B cell (primary cell): Measurements from ENCODE around the gene ZSWIM7. TPM values are rescaled to one million over a fixed set of nuclear protein-coding genes. Genes with fewer than 3 reads are reported as not detected.

ENCODE experiments used
- ATAC-seq: fragments of 200-7000 bp; cut with Tn5 transposase; one replicate; pipeline ENCODE4 v1.10.0; 2021; ENCODE audit warnings: low read depth, mild to moderate bottlenecking, moderate number of reproducible peaks, moderate library complexity
- CTCF ChIA-PET: fragments of 350-600 bp; sonication (Branson Sonifier 250); formaldehyde crosslinking; loops from one replicate; lab custom pipeline; 2021; ENCODE audit warnings: antibody characterized with exemption, inconsistent platforms; lab: Charles Lee
- POLR2A ChIA-PET: fragments of 350-600 bp; sonication (Branson Sonifier 250); formaldehyde crosslinking; loops from one replicate; lab custom pipeline; 2021; ENCODE audit warnings: antibody characterized with exemption; lab: Charles Lee
- DNase-seq: peaks from one replicate; pipeline ENCODE4 v3.0.0; 2013
- H2AFZ ChIP-seq: 2 replicates; pipeline ENCODE4 v1.6.1; 2012; ENCODE audit warnings: mild to moderate bottlenecking, low read depth, low read length; ENCODE audit not compliant: insufficient read depth, poor library complexity, severe bottlenecking
- H3K27ac ChIP-seq, 2 donors: 1 replicate in 1 of 2; 2 replicates in 1 of 2; pipeline ENCODE4 v1.5.1; 2012 to 2013; ENCODE audit warnings: low read length in 2 of 2, mild to moderate bottlenecking in 2 of 2, moderate library complexity in 1 of 2
- H3K27me3 ChIP-seq, 4 experiments: fragments of 200-600 bp in 1 of 4; sonication (generic) in 1 of 4; replicated peaks in 1 of 4; 1 replicate in 2 of 4; 2 replicates in 2 of 4; pipeline versions ENCODE4 v1.6.1 to v1.7.0; 2013 to 2016; ENCODE audit warnings: low read length in 3 of 4, mild to moderate bottlenecking in 2 of 4, mixed read lengths in 1 of 4, moderate library complexity in 1 of 4; ENCODE audit not compliant: insufficient read depth in 4 of 4, control insufficient read depth in 3 of 4; ENCODE audit errors: control extremely low read depth in 1 of 4
- H3K36me3 ChIP-seq, 2 experiments: replicated peaks in 1 of 2; 1 replicate in 1 of 2; 2 replicates in 1 of 2; pipeline versions ENCODE4 v1.6.1 to v1.7.1; 2013; ENCODE audit warnings: low read length in 1 of 2; ENCODE audit not compliant: insufficient read depth in 2 of 2, control insufficient read depth in 1 of 2; ENCODE audit errors: control extremely low read depth in 1 of 2, extremely low read depth in 1 of 2
- H3K4me1 ChIP-seq, 2 donors: fragments of 200-600 bp in 1 of 2; sonication (generic) in 1 of 2; 1 replicate in 1 of 2; 2 replicates in 1 of 2; pipeline versions ENCODE4 v1.5.1 to v1.6.1; 2013 to 2017; ENCODE audit warnings: low read length in 2 of 2; ENCODE audit not compliant: control insufficient read depth in 2 of 2, insufficient read depth in 2 of 2
- H3K4me2 ChIP-seq: replicated peaks from 2 replicates; pipeline ENCODE3; 2012; ENCODE audit warnings: mild to moderate bottlenecking, low read depth, low read length; ENCODE audit not compliant: poor library complexity, severe bottlenecking
- H3K4me3 ChIP-seq, 5 experiments: fragments of 200-600 bp in 1 of 5; sonication (generic) in 1 of 5; 1 replicate in 3 of 5; 2 replicates in 2 of 5; pipeline versions ENCODE4 v1.5.1 to v1.7.0; 2011 to 2016; ENCODE audit warnings: low read length in 4 of 5, mild to moderate bottlenecking in 4 of 5, low read depth in 2 of 5, control low read depth in 1 of 5, moderate library complexity in 1 of 5; ENCODE audit not compliant: insufficient read depth in 1 of 5; ENCODE audit errors: control extremely low read depth in 1 of 5, extremely low read depth in 1 of 5
- H3K79me2 ChIP-seq: fragments of 200-600 bp; sonication (generic); one replicate; pipeline ENCODE4 v1.6.0; 2016; ENCODE audit warnings: low read length; ENCODE audit not compliant: control insufficient read depth, insufficient read depth
- H3K9ac ChIP-seq: fragments of 200-600 bp; sonication (generic); 2 replicates; pipeline ENCODE4 v1.6.1; 2017; ENCODE audit warnings: mild to moderate bottlenecking, low read length, moderate library complexity
- H3K9me3 ChIP-seq, 3 donors: one replicate each; pipeline versions ENCODE4 v1.6.1 to v1.7.1; 2013; ENCODE audit warnings: low read length in 2 of 3; ENCODE audit not compliant: control insufficient read depth in 2 of 3, insufficient read depth in 1 of 3; ENCODE audit errors: control extremely low read depth in 1 of 3
- H4K20me1 ChIP-seq: 2 replicates; pipeline ENCODE4 v1.6.0; 2012; ENCODE audit warnings: mild to moderate bottlenecking, low read length; ENCODE audit not compliant: insufficient read depth, control insufficient read depth, poor library complexity, severe bottlenecking
- H3K27ac Mint-ChIP-seq: one replicate; pipeline ENCODE4 v1.8.0; 2021; ENCODE audit warnings: mixed read lengths
- H3K27me3 Mint-ChIP-seq: one replicate; pipeline ENCODE4 v1.8.0; 2021; ENCODE audit warnings: mixed read lengths
- H3K4me1 Mint-ChIP-seq: one replicate; pipeline ENCODE4 v1.8.0; 2021; ENCODE audit warnings: mixed read lengths
- H3K4me3 Mint-ChIP-seq: one replicate; pipeline ENCODE4 v1.8.0; 2021; ENCODE audit warnings: mixed read lengths
- H3K9me3 Mint-ChIP-seq: one replicate; pipeline ENCODE4 v1.8.0; 2022; ENCODE audit warnings: mixed read lengths; ENCODE audit not compliant: insufficient read depth
- CTCF ChIP-seq: fragments of 200-600 bp; IDR thresholded peaks from one replicate; pipeline ENCODE4 v1.8.0; 2022; ENCODE audit warnings: antibody characterized with exemption, mild to moderate bottlenecking
- EZH2 ChIP-seq: IDR thresholded peaks from 2 replicates; pipeline ENCODE4 v1.6.1; 2012; ENCODE audit warnings: borderline replicate concordance, low read depth, mild to moderate bottlenecking, moderate library complexity, low read length; ENCODE audit not compliant: insufficient read depth, poor library complexity, severe bottlenecking
- WGBS: methylation state at CpG from one replicate; pipeline ENCODE4 v1.1.5; 2013; ENCODE audit warnings: missing lambda C conversion rate; ENCODE audit not compliant: insufficient coverage; 5-methylcytosine and 5-hydroxymethylcytosine counted together
- intact Hi-C: fragments of 100-400 bp; cut with micrococcal nuclease; formaldehyde crosslinking; loops from one replicate; pipeline ENCODE4 v1.10.0; 2022
- polyA plus RNA-seq: library from polyadenylated mRNA; depleted of rRNA; stranded (reverse); fragments of >200 nt; gene quantifications from 2 replicates; pipeline ENCODE4 v1.2.3, GENCODE V29; 2012
- total RNA-seq, 2 donors: library from RNA; stranded (reverse); fragments of 120-200 nt in 1 of 2; gene quantifications; 1 replicate in 1 of 2; 2 replicates in 1 of 2; pipeline versions ENCODE4 v1.2.3 to v1.2.4, GENCODE V29; 2013 to 2022

The ZSWIM7 gene
- total and polyA plus RNA-seq, 2 donors (not counting 1 experiment from before 2014, with no cell fraction given) = 25.1 to 39.3 TPM

GRCh38 chr17:15967706-15968399 is 31.7 kb downstream of the ZSWIM7 start:
- Histone ChIP-seq H3K27me3 (peaks cover 0 to 28% (median 2%) of the 10 kb centered on the region in 4 experiments), H3K4me3 (no peak overlapping the region), H3K4me1 (peaks cover 0 to 10% of the 10 kb centered on the region in 2 donors), H4K20me1 (no peaks in the 10 kb centered on the region), H3K79me2 (no peaks in the 10 kb centered on the region), H3K9ac (no peak overlapping the region), H3K4me2 (no peak overlapping the region), H3K27ac (no peak overlapping the region), H3K9me3 (peaks cover 0 to 8% (median 0%) of the 10 kb centered on the region in 3 donors), H3K36me3 (no peaks in the 10 kb centered on the region), H2AFZ (no peak overlapping the region)
- H3K27me3 Mint-ChIP-seq = peaks cover 29% of the 10 kb centered on the region
- DNase-seq = no peak
- no peaks in the 10 kb centered on the region for H3K9me3 Mint-ChIP-seq
- peaks cover 11% of the 10 kb centered on the region for H3K4me1 Mint-ChIP-seq
- H3K27ac Mint-ChIP-seq = no peak overlapping the region
- CTCF ChIA-PET = no interaction called here
- TF ChIP-seq EZH2 (no peak), CTCF (no peak)
- no peak overlapping the region for H3K4me3 Mint-ChIP-seq
- WGBS = 97% methylated on average over 7 of the region's 11 CpGs
- POLR2A ChIA-PET = no interaction called here
- intact Hi-C loops = no loop called here
- no peak for ATAC-seq

- H3K4me3 ChIP-seq = no peak overlapping the region
- no peaks in the 10 kb centered on the region for H3K36me3 ChIP-seq
- DNase-seq (no peak), ATAC-seq (no peak)
- no peak overlapping the region for H3K27ac ChIP-seq
- intact Hi-C loops = no loop called here
- H3K4me1 ChIP-seq = peaks cover 0 to 10% of the 10 kb centered on the region in 2 donors
- H4K20me1 ChIP-seq = no peaks in the 10 kb centered on the region
- H3K9me3 ChIP-seq = peaks cover 0 to 8% (median 0%) of the 10 kb centered on the region in 3 donors
- Mint-ChIP-seq H3K4me3 (no peak overlapping the region), H3K4me1 (peaks cover 11% of the 10 kb centered on the region), H3K27me3 (peaks cover 29% of the 10 kb centered on the region), H3K27ac (no peak overlapping the region), H3K9me3 (no peaks in the 10 kb centered on the region)
- H3K27me3 ChIP-seq = peaks cover 0 to 28% (median 2%) of the 10 kb centered on the region in 4 experiments
- ChIA-PET CTCF (interaction anchor here (1.0 kb wide), 1 partner anchor 30 kb away, joined by 4 read pairs; no protein-coding TSS in a partner anchor), POLR2A (interaction anchor here (0.7 kb wide), 1 partner anchor 136 kb away, joined by 3 read pairs; no protein-coding TSS in a partner anchor)
- H3K4me2 ChIP-seq = no peak overlapping the region
- whole genome bisulfite sequencing = 59% methylated on average over 11 of the region's 11 CpGs
- TF ChIP-seq EZH2 (no peak), CTCF (no peak)
- no peak overlapping the region for H3K9ac ChIP-seq
- H3K79me2 ChIP-seq = no peaks in the 10 kb centered on the region
- H2AFZ ChIP-seq = peak overlapping the region; percentile 13
Measured at GRCh38 chr17:15966879-15967248, 32.6 kb downstream of the ZSWIM7 start.
